CD14-positive monocyte (primary cell): ENCODE results near the gene KIAA0513. TPM values are rescaled to one million over a fixed set of nuclear protein-coding genes. Genes with fewer than 3 reads are reported as not detected.

ENCODE experiments used
- DNase-seq, 3 donors: peaks; one replicate each; pipeline ENCODE4 v3.0.0-alpha.2; 2011 to 2022
- H2AFZ ChIP-seq: 2 replicates; pipeline ENCODE4 v1.6.0; 2012; ENCODE audit warnings: mild to moderate bottlenecking, low read depth, low read length, inconsistent platforms; ENCODE audit not compliant: insufficient read depth, poor library complexity, severe bottlenecking
- H3K27ac ChIP-seq, 2 donors: 1 replicate in 1 of 2; 2 replicates in 1 of 2; pipeline ENCODE4 v1.5.1; 2012 to 2013; ENCODE audit warnings: low read length in 2 of 2, control low read depth in 1 of 2, inconsistent platforms in 1 of 2, low read depth in 1 of 2, mild to moderate bottlenecking in 1 of 2
- H3K27me3 ChIP-seq, 2 donors: one replicate each; pipeline versions ENCODE4 v1.6.0 to v1.6.1; 2011 to 2013; ENCODE audit warnings: low read length in 2 of 2; ENCODE audit not compliant: control insufficient read depth in 2 of 2, insufficient read depth in 2 of 2
- H3K36me3 ChIP-seq, 2 donors: replicated peaks in 1 of 2; 1 replicate in 1 of 2; 2 replicates in 1 of 2; pipeline versions ENCODE4 v1.5.1 to v1.6.1; 2012 to 2013; ENCODE audit warnings: low read length in 2 of 2, control low read depth in 1 of 2, inconsistent platforms in 1 of 2, mild to moderate bottlenecking in 1 of 2; ENCODE audit not compliant: insufficient read depth in 2 of 2, control insufficient read depth in 1 of 2
- H3K4me1 ChIP-seq, 2 donors: 1 replicate in 1 of 2; 2 replicates in 1 of 2; pipeline versions ENCODE4 v1.5.1 to v1.6.1; 2012 to 2013; ENCODE audit warnings: low read length in 2 of 2, control low read depth in 1 of 2, inconsistent platforms in 1 of 2, mild to moderate bottlenecking in 1 of 2, moderate library complexity in 1 of 2; ENCODE audit not compliant: insufficient read depth in 2 of 2, control insufficient read depth in 1 of 2
- H3K4me2 ChIP-seq: replicated peaks from 2 replicates; pipeline ENCODE3; 2012; ENCODE audit warnings: low read length, moderate library complexity, mild to moderate bottlenecking; ENCODE audit not compliant: poor library complexity, severe bottlenecking; ENCODE audit errors: extremely low read depth
- H3K4me3 ChIP-seq, 3 experiments: fragments of 200-600 bp in 1 of 3; sonication (generic) in 1 of 3; replicated peaks in 1 of 3; 1 replicate in 2 of 3; 2 replicates in 1 of 3; pipeline ENCODE4 v1.5.1; 2011 to 2013; ENCODE audit warnings: low read length in 3 of 3, mild to moderate bottlenecking in 3 of 3, control low read depth in 2 of 3, low read depth in 2 of 3, inconsistent platforms in 1 of 3, moderate library complexity in 1 of 3
- H3K79me2 ChIP-seq: 2 replicates; pipeline ENCODE4 v1.6.0; 2012; ENCODE audit warnings: mild to moderate bottlenecking, control low read depth, inconsistent platforms, low read length, moderate library complexity; ENCODE audit not compliant: insufficient read depth
- H3K9ac ChIP-seq: 2 replicates; pipeline ENCODE4 v1.6.0; 2017; ENCODE audit warnings: low read length, mild to moderate bottlenecking; ENCODE audit not compliant: insufficient read depth, poor library complexity, severe bottlenecking
- H3K9me3 ChIP-seq, 2 donors: replicated peaks in 1 of 2; 1 replicate in 1 of 2; 2 replicates in 1 of 2; pipeline versions ENCODE4 v1.5.1 to v1.6.1; 2012 to 2013; ENCODE audit warnings: low read length in 2 of 2, control low read depth in 1 of 2; ENCODE audit not compliant: control insufficient read depth in 1 of 2, insufficient read depth in 1 of 2
- H4K20me1 ChIP-seq: 2 replicates; pipeline ENCODE4 v1.6.0; 2012; ENCODE audit warnings: mild to moderate bottlenecking, low read length, control low read depth, moderate library complexity; ENCODE audit not compliant: insufficient read depth
- H3K27ac Mint-ChIP-seq, 7 donors: one replicate each; pipeline ENCODE4 v1.8.0; 2020; ENCODE audit warnings: mild to moderate bottlenecking in 7 of 7, mixed read lengths in 7 of 7, moderate library complexity in 6 of 7, inconsistent platforms in 2 of 7
- H3K27me3 Mint-ChIP-seq, 3 donors: one replicate each; pipeline ENCODE4 v1.8.0; 2021 to 2022; ENCODE audit warnings: low read depth in 3 of 3, mild to moderate bottlenecking in 3 of 3, mixed read lengths in 3 of 3, moderate library complexity in 3 of 3, inconsistent platforms in 1 of 3
- H3K36me3 Mint-ChIP-seq, 2 donors: one replicate each; pipeline ENCODE4 v1.8.0; 2020; ENCODE audit warnings: mixed read lengths in 2 of 2, inconsistent platforms in 1 of 2, mild to moderate bottlenecking in 1 of 2
- H3K4me1 Mint-ChIP-seq: one replicate; pipeline ENCODE4 v1.8.0; 2020; ENCODE audit warnings: mild to moderate bottlenecking, mixed read lengths
- H3K4me3 Mint-ChIP-seq, 2 donors: one replicate each; pipeline ENCODE4 v1.8.0; 2020; ENCODE audit warnings: mild to moderate bottlenecking in 2 of 2, mixed read lengths in 2 of 2, moderate library complexity in 1 of 2
- H3K9me3 Mint-ChIP-seq, 7 donors: one replicate each; pipeline ENCODE4 v1.8.0; 2020 to 2022; ENCODE audit warnings: mixed read lengths in 7 of 7, mild to moderate bottlenecking in 6 of 7, moderate library complexity in 6 of 7, inconsistent platforms in 2 of 7
- WGBS: methylation state at CpG from one replicate; pipeline ENCODE4 v1.1.5; 2013; ENCODE audit warnings: missing lambda C conversion rate; ENCODE audit not compliant: insufficient coverage; 5-methylcytosine and 5-hydroxymethylcytosine counted together
- intact Hi-C, 2 donors: fragments of 100-400 bp; cut with micrococcal nuclease; formaldehyde crosslinking; loops; one replicate each; pipeline versions ENCODE4 v1.15.0 to v1.15.1; 2023
- polyA plus RNA-seq, 3 donors: library from polyadenylated mRNA; depleted of rRNA in 1 of 3; unstranded in 2 of 3; stranded (reverse) in 1 of 3; fragments of 300-500 nt in 2 of 3; fragments of >200 nt in 1 of 3; fragmentation: Illumina TruSeq in 2 of 3; gene quantifications; 1 replicate in 2 of 3; 2 replicates in 1 of 3; pipeline ENCODE4 v1.2.3, GENCODE V29; 2012 to 2021
- TF ChIP-seq, protein P1 (sequence below): fragments of 200-600 bp; IDR thresholded peaks from one replicate; pipeline ENCODE4 v1.8.0; 2022; ENCODE audit warnings: antibody characterized with exemption, mild to moderate bottlenecking

Gene KIAA0513
- polyA plus RNA-seq, 3 donors, result 21.4 to 77.5 (median 32.7) TPM

- TF ChIP-seq, protein P1, sequence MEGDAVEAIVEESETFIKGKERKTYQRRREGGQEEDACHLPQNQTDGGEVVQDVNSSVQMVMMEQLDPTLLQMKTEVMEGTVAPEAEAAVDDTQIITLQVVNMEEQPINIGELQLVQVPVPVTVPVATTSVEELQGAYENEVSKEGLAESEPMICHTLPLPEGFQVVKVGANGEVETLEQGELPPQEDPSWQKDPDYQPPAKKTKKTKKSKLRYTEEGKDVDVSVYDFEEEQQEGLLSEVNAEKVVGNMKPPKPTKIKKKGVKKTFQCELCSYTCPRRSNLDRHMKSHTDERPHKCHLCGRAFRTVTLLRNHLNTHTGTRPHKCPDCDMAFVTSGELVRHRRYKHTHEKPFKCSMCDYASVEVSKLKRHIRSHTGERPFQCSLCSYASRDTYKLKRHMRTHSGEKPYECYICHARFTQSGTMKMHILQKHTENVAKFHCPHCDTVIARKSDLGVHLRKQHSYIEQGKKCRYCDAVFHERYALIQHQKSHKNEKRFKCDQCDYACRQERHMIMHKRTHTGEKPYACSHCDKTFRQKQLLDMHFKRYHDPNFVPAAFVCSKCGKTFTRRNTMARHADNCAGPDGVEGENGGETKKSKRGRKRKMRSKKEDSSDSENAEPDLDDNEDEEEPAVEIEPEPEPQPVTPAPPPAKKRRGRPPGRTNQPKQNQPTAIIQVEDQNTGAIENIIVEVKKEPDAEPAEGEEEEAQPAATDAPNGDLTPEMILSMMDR, result no peak
- H3K36me3 Mint-ChIP-seq, result peaks cover 67 to 86% of the 10 kb centered on the region in 2 donors
- Histone ChIP-seq H3K4me1 (peaks cover 80 to 100% of the 10 kb centered on the region in 2 donors), H3K4me3 (peak overlapping the region in 1 of 3 experiments; percentile 27), H3K9me3 (no peaks in the 10 kb centered on the region), H4K20me1 (peaks cover 3% of the 10 kb centered on the region), H3K9ac (no peak overlapping the region), H3K79me2 (peaks cover 95% of the 10 kb centered on the region), H3K27ac (peak overlapping the region; percentile 78 to 99), H3K27me3 (no peaks in the 10 kb centered on the region), H3K36me3 (peaks cover 44 to 66% of the 10 kb centered on the region in 2 donors), H3K4me2 (peak overlapping the region; percentile 34), H2AFZ (no peak overlapping the region)
- peak overlapping the region in 1 of 2 donors; percentile 69 for H3K4me3 Mint-ChIP-seq
- DNase-seq, result no peak
- H3K27me3 Mint-ChIP-seq, result no peaks in the 10 kb centered on the region
- peaks cover 83% of the 10 kb centered on the region for H3K4me1 Mint-ChIP-seq
- peak overlapping the region; percentile 98 to 99 (median 99) for H3K27ac Mint-ChIP-seq
- intact Hi-C loops, result no loop called here
- 98% methylated on average over 6 of the region's 11 CpGs for WGBS
- H3K9me3 Mint-ChIP-seq, result peaks cover 0 to 2% (median 0%) of the 10 kb centered on the region in 7 donors
These were observed 31.2 kb upstream of the KIAA0513 start for GRCh38 chr16:84996365-84996764.

- Mint-ChIP-seq H3K4me3 (no peak overlapping the region), H3K4me1 (peaks cover 89% of the 10 kb centered on the region), H3K27me3 (peaks cover 0 to 3% (median 0%) of the 10 kb centered on the region in 3 donors), H3K9me3 (no peaks in the 10 kb centered on the region), H3K27ac (peak overlapping the region in 3 of 7 donors; percentile 6 to 77 (median 66)), H3K36me3 (peaks cover 63 to 70% of the 10 kb centered on the region in 2 donors)
- no peak overlapping the region for H3K4me2 ChIP-seq
- intact Hi-C loops, result no loop called here
- no peaks in the 10 kb centered on the region for H3K9me3 ChIP-seq
- no CpG with 5 or more reads among the region's 3 CpGs for WGBS
- H3K27ac ChIP-seq, result peak overlapping the region in 1 of 2 donors; percentile 91
- H2AFZ ChIP-seq, result no peak overlapping the region
- no peak for DNase-seq
- TF ChIP-seq, protein P1, result no peak
- peaks cover 82 to 100% of the 10 kb centered on the region in 2 donors for H3K4me1 ChIP-seq
- H3K79me2 ChIP-seq, result peaks cover 95% of the 10 kb centered on the region
- no peak overlapping the region for H3K9ac ChIP-seq
- no peaks in the 10 kb centered on the region for H3K27me3 ChIP-seq
- H3K36me3 ChIP-seq, result peaks cover 19 to 41% of the 10 kb centered on the region in 2 donors
- peaks cover 9% of the 10 kb centered on the region for H4K20me1 ChIP-seq
- no peak overlapping the region for H3K4me3 ChIP-seq
These were observed 28.4 kb upstream of the KIAA0513 start for GRCh38 chr16:84999200-84999599.
